ENCODE measurements around the gene INPP5E. TPM values are rescaled to one million over a fixed set of nuclear protein-coding genes. Genes with fewer than 3 reads are reported as not detected.

The INPP5E gene
- total RNA-seq, 4 donors from 2014 or later = 10.0 to 17.8 (median 12.1) TPM

- no peak for DNase-seq (ENCODE audit: low spot score in 2 of 2)
- no peak overlapping the region for H3K4me3 ChIP-seq (ENCODE audit: low read depth, poor library complexity, severe bottlenecking)
- intact Hi-C loops (cut with DNase I; ENCODE audit: low total_unique reads) = loop anchor here (2.0 kb wide), 1 partner anchor 145 kb away; no protein-coding TSS in a partner anchor
- TF ChIP-seq POLR2A (IDR thresholded peaks at IDR 0.05) (no peak), CTCF (IDR thresholded peaks at IDR 0.05) (no peak)
- WGBS, 2 donors = 92% methylated on average over 7 of the region's 7 CpGs
These were observed 46.5 kb upstream of the INPP5E start for GRCh38 chr9:136486131-136486530.

- DNase-seq (ENCODE audit: low spot score in 2 of 2) = peak; percentile 82 to 97
- 43 to 44% methylated on average over 19 to 21 of the region's 21 CpGs for WGBS, 2 donors
- intact Hi-C loops (cut with DNase I; ENCODE audit: low total_unique reads) = loop anchor here (2.0 kb wide), 1 partner anchor 145 kb away; no protein-coding TSS in a partner anchor
- TF ChIP-seq CTCF (IDR thresholded peaks at IDR 0.05) (peak in 1 of 3 donors; percentile 77), POLR2A (IDR thresholded peaks at IDR 0.05) (no peak)
- H3K4me3 ChIP-seq (ENCODE audit: low read depth, poor library complexity, severe bottlenecking) = no peak overlapping the region
These were observed 45.7 kb upstream of the INPP5E start for GRCh38 chr9:136485049-136486045.

DNA sequence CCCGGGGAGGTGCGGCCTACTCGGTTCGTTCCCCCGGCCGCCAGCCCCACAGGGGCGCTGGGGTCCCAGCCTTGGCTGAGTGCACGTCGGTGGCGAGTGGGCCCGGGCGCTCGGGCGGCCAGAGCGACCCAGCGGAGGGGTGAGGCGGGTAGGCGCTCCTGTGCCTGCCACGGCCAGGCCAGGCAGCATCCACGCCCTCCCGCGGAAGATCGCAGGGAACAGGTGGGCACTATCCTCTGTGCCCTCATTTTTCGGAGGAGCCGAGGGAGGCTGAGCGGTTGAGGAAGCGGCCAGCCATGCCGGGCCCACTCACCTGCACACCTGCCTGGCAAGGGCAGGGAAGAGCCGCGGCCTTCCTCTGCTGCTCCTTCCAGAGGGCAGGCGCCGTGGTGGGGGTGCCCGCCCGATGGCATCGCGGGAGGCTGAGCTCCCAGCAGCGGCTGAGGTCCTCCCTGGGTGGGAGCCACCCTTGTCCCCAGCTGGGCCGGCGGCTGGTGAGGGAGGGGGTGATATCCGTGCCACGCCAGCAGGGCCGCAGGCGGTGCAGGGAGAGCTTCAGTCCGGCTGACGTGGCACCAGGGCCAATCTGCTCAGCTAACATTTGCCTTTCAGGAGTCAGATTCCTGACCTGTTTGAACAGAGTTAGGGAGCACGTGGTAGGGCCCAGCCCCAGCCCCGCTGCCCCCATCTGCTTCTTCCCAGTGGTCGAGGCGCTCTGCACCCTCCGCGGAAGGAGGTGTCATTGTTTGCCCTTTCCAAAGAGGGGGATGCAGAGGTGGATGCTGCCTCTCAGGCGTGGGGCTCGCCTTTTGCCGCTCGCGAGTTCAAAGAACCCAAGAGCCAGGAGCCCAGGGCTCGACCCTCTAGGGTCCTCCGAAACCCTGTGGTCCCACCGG, 44.8 kb upstream of the INPP5E start:
- DNase-seq (ENCODE audit: low spot score in 2 of 2) = peak; percentile 32 to 92
- intact Hi-C loops (cut with DNase I; ENCODE audit: low total_unique reads) = no loop called here
- WGBS, 2 donors = 14 to 32% methylated on average over 35 to 38 of the region's 59 CpGs
- no peak for TF ChIP-seq CTCF (IDR thresholded peaks at IDR 0.05)
- no peak for TF ChIP-seq POLR2A (IDR thresholded peaks at IDR 0.05)
- H3K4me3 ChIP-seq (ENCODE audit: low read depth, poor library complexity, severe bottlenecking) = peak overlapping the region; percentile 30

DNA sequence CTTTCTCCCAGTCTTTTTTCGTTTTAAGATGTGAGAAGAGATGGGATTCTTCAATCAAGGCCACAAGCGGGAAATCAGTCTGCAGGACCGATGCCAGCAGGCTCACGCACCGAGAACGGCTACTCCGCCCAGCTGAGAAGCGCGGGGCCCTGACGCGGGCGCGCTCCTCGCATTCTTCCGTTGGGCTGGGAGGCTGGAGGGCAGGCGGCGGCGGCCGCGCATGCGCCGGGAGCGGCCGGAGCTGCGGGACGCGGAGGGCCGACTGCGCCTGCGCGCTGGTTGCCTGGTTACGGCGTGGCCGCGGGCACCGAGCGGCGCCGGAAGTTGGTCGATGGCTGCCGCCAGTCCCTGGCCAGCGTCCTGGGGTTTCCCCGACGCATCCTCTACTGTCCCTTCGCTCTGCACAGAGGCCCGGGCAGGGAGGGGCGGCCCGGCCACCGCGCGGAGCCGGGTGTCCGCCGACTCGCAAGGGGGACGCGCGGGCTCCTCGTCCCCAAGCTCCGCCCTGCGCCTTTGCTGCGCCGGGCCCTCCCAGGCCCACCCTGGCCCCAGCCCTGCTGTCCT, 44.0 kb upstream of the INPP5E start:
- TF ChIP-seq POLR2A (IDR thresholded peaks at IDR 0.05) (no peak), CTCF (IDR thresholded peaks at IDR 0.05) (no peak)
- intact Hi-C loops (cut with DNase I; ENCODE audit: low total_unique reads) = no loop called here
- H3K4me3 ChIP-seq (ENCODE audit: low read depth, poor library complexity, severe bottlenecking) = peak overlapping the region; percentile 30
- DNase-seq (ENCODE audit: low spot score in 2 of 2) = peak; percentile 86 to 98
- WGBS, 2 donors = 0 to 1% methylated on average over 31 to 42 of the region's 63 CpGs

DNA sequence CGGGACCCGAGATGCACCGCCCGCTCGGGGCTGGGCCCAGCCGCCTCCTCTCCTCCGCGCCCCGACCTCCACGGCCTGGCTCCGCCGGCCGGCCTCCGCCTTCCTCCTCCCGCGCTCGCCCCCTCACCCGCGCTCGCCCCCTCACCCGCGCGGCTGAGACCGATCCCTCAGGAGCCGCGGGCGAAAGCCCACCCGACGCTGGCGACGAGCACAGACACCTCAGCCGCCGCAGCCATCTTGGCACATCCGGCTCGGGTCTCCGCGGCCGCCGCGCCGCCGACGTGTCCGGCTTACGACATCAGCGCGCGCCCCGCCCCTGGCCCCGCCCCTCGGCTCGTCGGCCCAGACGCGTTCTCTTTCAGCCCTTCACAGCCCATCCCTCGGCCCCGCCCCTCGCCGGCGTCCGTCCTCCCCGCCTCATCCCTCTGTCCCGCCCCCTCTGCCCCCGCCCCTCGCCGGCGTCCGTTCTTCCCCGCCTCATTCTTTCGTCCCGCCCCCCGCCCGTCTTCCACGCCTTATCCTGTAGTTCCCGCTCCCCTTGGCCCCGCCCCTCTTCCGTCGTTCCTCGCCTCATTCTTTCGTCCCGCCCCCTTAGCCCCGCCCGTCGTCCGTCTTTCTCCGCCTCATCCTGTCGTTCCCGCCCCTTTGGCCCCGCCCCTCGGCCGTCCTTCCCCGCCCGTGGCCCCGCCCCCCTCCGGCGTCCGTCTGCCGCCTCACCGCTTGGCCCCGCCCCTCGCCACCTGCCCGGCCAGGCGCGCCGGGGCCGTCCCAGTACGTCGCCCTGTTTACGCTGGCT, 43.3 kb upstream of the INPP5E start, which contains the start of gene SEC16A:
SEC16A (minus strand) TSS at position 248 of the 796 bp plus-strand sequence. CDS start 5,425 bp downstream, outside the sequence.
- peak within 1 kb of the TSS; percentile 61 for H3K4me3 ChIP-seq (ENCODE audit: low read depth, poor library complexity, severe bottlenecking)
- intact Hi-C loops (cut with DNase I; ENCODE audit: low total_unique reads) = no loop called here
- peak in 1 of 2 donors; percentile 85 for TF ChIP-seq POLR2A (IDR thresholded peaks at IDR 0.05)
- TF ChIP-seq CTCF (IDR thresholded peaks at IDR 0.05) = no peak
- 1% methylated on average over 78 to 94 of the region's 109 CpGs for WGBS, 2 donors
- peak; percentile 98 to 100 for DNase-seq (ENCODE audit: low spot score in 2 of 2)

Measured in lower leg skin (tissue), 4 donors.